HepG2 (cell line): Measurements from ENCODE around the gene FAM171A2. TPM values are rescaled to one million over a fixed set of nuclear protein-coding genes. Genes with fewer than 3 reads are reported as not detected.

Experiments
- ATAC-seq: fragments of 200-7000 bp; cut with Tn5 transposase; 3 replicates; pipeline ENCODE4 v1.9.1; 2020; ENCODE audit warnings: mild to moderate bottlenecking, moderate library complexity
- BruUV-seq: library from RNA; stranded (reverse); fragments of 400-500 nt; replicated peaks from 2 replicates; lab custom pipeline; 2021; lab: Mats Ljungman, UMichigan
- CTCF ChIA-PET: fragments of 300-600 bp; formaldehyde crosslinking; extraction: SDS; loops from one replicate; lab custom pipeline; 2021; ENCODE audit warnings: low total read pairs, inconsistent platforms, low intra/inter-chr PET ratio; lab: Yijun Ruan, JAX
- POLR2A ChIA-PET: fragments of 350-600 bp; sonication (Branson Sonifier 250); formaldehyde crosslinking; loops from one replicate; lab custom pipeline; 2020; ENCODE audit warnings: antibody characterized with exemption, inconsistent platforms; lab: Yijun Ruan, JAX
- DNase-seq: peaks from one replicate; pipeline ENCODE4 v3.0.0-alpha.2; 2015; ENCODE audit warnings: low spot score
- FAIRE-seq: peaks from 3 replicates; lab custom pipeline; 2011; peaks lifted over from hg19 to GRCh38; lab: Jason Lieb, UNC
- H2AFZ ChIP-seq: one replicate; pipeline ENCODE4 v1.6.1; 2011; ENCODE audit warnings: low read length, inconsistent platforms
- H3K27ac ChIP-seq: fragments of 300-600 bp; 3 replicates; pipeline ENCODE4 v1.8.0; 2011; ENCODE audit warnings: mixed run types, mild to moderate bottlenecking, mixed read lengths, low read length, inconsistent platforms; ENCODE audit not compliant: insufficient read depth; ENCODE audit errors: extremely low read length
- H3K27me3 ChIP-seq, 2 experiments: fragments of 200-600 bp in 1 of 2; 2 replicates in 1 of 2; 3 replicates in 1 of 2; pipeline versions ENCODE4 v1.6.0 to v1.8.0; 2011; ENCODE audit warnings: low read length in 2 of 2, mild to moderate bottlenecking in 2 of 2, moderate library complexity in 2 of 2, inconsistent platforms in 1 of 2; ENCODE audit not compliant: insufficient read depth in 2 of 2, control insufficient read depth in 1 of 2
- H3K36me3 ChIP-seq, 2 experiments: fragments of 200-600 bp in 1 of 2; replicated peaks in 1 of 2; 2 replicates in 1 of 2; 3 replicates in 1 of 2; pipeline versions ENCODE4 v1.5.1 to v1.8.0; 2011; ENCODE audit warnings: low read length in 2 of 2, inconsistent platforms in 1 of 2; ENCODE audit not compliant: insufficient read depth in 2 of 2, control insufficient read depth in 1 of 2
- H3K4me1 ChIP-seq: 2 replicates; pipeline ENCODE4 v1.5.1; 2012; ENCODE audit warnings: low read length, inconsistent platforms; ENCODE audit not compliant: insufficient read depth
- H3K4me2 ChIP-seq: 2 replicates; pipeline ENCODE4 v1.6.0; 2011; ENCODE audit warnings: low read depth, low read length, inconsistent platforms
- H3K4me3 ChIP-seq, 3 experiments: fragments of 200-600 bp in 1 of 3; sonication (generic), shearing (Covaris generic) in 1 of 3; replicated peaks in 1 of 3; 2 replicates each; pipeline ENCODE4 v1.5.1; 2011 to 2016; ENCODE audit warnings: low read length in 3 of 3, inconsistent platforms in 2 of 3, low read depth in 2 of 3, mild to moderate bottlenecking in 2 of 3, control low read depth in 1 of 3, mixed read lengths in 1 of 3; ENCODE audit not compliant: insufficient read depth in 1 of 3
- H3K79me2 ChIP-seq: one replicate; pipeline ENCODE4 v1.6.1; 2011; ENCODE audit warnings: low read length, inconsistent platforms; ENCODE audit not compliant: insufficient read depth
- H3K9ac ChIP-seq: 2 replicates; pipeline ENCODE4 v1.6.0; 2011; ENCODE audit warnings: mild to moderate bottlenecking, low read depth, low read length, inconsistent platforms; ENCODE audit not compliant: insufficient read depth
- H3K9me3 ChIP-seq: 2 replicates; pipeline ENCODE4 v1.5.1; 2012; ENCODE audit warnings: mild to moderate bottlenecking, low read length
- H4K20me1 ChIP-seq: 2 replicates; pipeline ENCODE4 v1.6.0; 2011; ENCODE audit warnings: inconsistent platforms, mild to moderate bottlenecking, low read length, moderate library complexity; ENCODE audit not compliant: insufficient read depth
- PHF5A ChIP-seq: IDR thresholded peaks from one replicate; pipeline ENCODE4 v1.6.1; 2018; ENCODE audit warnings: low read depth, missing genetic modification reagents; ENCODE audit not compliant: unreplicated experiment
- WIZ ChIP-seq: sonication (generic); formaldehyde crosslinking; IDR thresholded peaks from 2 replicates; pipeline ENCODE4 v1.5.1; 2020; ENCODE audit warnings: mild to moderate bottlenecking, missing genetic modification reagents
- ZNF670 ChIP-seq: sonication (generic); formaldehyde crosslinking; IDR thresholded peaks from 2 replicates; pipeline ENCODE4 v1.8.0; 2022; ENCODE audit warnings: mild to moderate bottlenecking, missing genetic modification reagents, borderline replicate concordance
- ZNF772 ChIP-seq: sonication (generic); formaldehyde crosslinking; IDR thresholded peaks from 2 replicates; pipeline ENCODE4 v1.5.0; 2020; ENCODE audit warnings: mild to moderate bottlenecking, missing genetic modification reagents
- WGBS: methylation state at CpG from one replicate; pipeline ENCODE4 v1.1.6; 2017; ENCODE audit warnings: low lambda C conversion rate; 5-methylcytosine and 5-hydroxymethylcytosine counted together
- in situ Hi-C: cut with HindIII; loops from 2 replicates; pipeline ENCODE4 v1.10.0; 2017; ENCODE audit warnings: low pct_unique_long_range_greater_than_20kb; ENCODE audit not compliant: extremely low pct_ligation_motif_present
- intact Hi-C: fragments of 100-400 bp; cut with micrococcal nuclease; formaldehyde crosslinking; loops from one replicate; pipeline ENCODE4 v1.10.0; 2022; ENCODE audit not compliant: unreplicated experiment
- polyA plus RNA-seq, 8 experiments: library from polyadenylated mRNA; depleted of rRNA in 3 of 8; stranded (reverse) in 7 of 8; unstranded in 1 of 8; fragments of >200 nt; fragmentation: Illumina TruSeq in 4 of 8; extraction: Trizol in 4 of 8; gene quantifications; 2 replicates each; pipeline versions ENCODE4 v1.2.1 to v1.2.3, GENCODE V29; 2011 to 2016; ENCODE audit warnings: low read depth in 4 of 8, missing spikeins in 1 of 8, mixed read lengths in 1 of 8; ENCODE audit not compliant: insufficient read depth in 1 of 8
- total RNA-seq, 5 experiments: library from RNA; depleted of rRNA; stranded (reverse); fragments of >200 nt; fragmentation: Illumina TruSeq; extraction: Trizol; gene quantifications; 2 replicates each; pipeline ENCODE4 v1.2.3, GENCODE V29; 2016; ENCODE audit warnings: low read depth in 1 of 5
- TF ChIP-seq, protein P1 (sequence below): sonication (generic); formaldehyde crosslinking; IDR thresholded peaks from 2 replicates; pipeline ENCODE4 v1.4.0; 2020; ENCODE audit warnings: mild to moderate bottlenecking, missing genetic modification reagents
- TF ChIP-seq, protein P2 (sequence below): sonication (generic); formaldehyde crosslinking; IDR thresholded peaks from 2 replicates; pipeline ENCODE4 v1.4.0; 2020; ENCODE audit warnings: mild to moderate bottlenecking, missing genetic modification reagents
- TF ChIP-seq, protein P3 (sequence below): sonication (generic); formaldehyde crosslinking; IDR thresholded peaks from 2 replicates; pipeline ENCODE4 v1.8.0; 2022; ENCODE audit warnings: missing genetic modification reagents, mild to moderate bottlenecking, inconsistent platforms, borderline replicate concordance

The FAM171A2 gene
- total and polyA plus RNA-seq, 2 of the 13 experiments (the other 11 are each of a cell fraction or from before 2014, with no cell fraction given): 1.8 to 3.6 TPM

GRCh38 chr17:44358066-44358465 is 5.6 kb downstream of the FAM171A2 start:
- Histone ChIP-seq H3K4me2 (no peak overlapping the region), H3K27ac (no peak overlapping the region), H3K79me2 (no peaks in the 10 kb centered on the region), H3K9ac (no peak overlapping the region), H3K9me3 (no peaks in the 10 kb centered on the region), H3K4me3 (no peak overlapping the region), H4K20me1 (no peaks in the 10 kb centered on the region), H3K36me3 (peaks cover 0 to under 1% of the 10 kb centered on the region in 2 experiments; a peak in 1 of 5 replicates), H3K27me3 (peaks cover 8 to 16% of the 10 kb centered on the region in 2 experiments; a peak in 3 of 5 replicates), H2AFZ (no peak overlapping the region), H3K4me1 (peaks cover 34% of the 10 kb centered on the region)
- BruUV-seq: no TSS peak
- FAIRE-seq (no peak), ATAC-seq (no peak), DNase-seq (no peak)
- whole genome bisulfite sequencing: 60% methylated on average over 9 of the region's 9 CpGs
- intact Hi-C loops: loop anchor here (10.0 kb wide), 1 partner anchor 167 kb away; no protein-coding TSS in a partner anchor
- CTCF ChIA-PET: no interaction called here
- TF ChIP-seq, protein P1, sequence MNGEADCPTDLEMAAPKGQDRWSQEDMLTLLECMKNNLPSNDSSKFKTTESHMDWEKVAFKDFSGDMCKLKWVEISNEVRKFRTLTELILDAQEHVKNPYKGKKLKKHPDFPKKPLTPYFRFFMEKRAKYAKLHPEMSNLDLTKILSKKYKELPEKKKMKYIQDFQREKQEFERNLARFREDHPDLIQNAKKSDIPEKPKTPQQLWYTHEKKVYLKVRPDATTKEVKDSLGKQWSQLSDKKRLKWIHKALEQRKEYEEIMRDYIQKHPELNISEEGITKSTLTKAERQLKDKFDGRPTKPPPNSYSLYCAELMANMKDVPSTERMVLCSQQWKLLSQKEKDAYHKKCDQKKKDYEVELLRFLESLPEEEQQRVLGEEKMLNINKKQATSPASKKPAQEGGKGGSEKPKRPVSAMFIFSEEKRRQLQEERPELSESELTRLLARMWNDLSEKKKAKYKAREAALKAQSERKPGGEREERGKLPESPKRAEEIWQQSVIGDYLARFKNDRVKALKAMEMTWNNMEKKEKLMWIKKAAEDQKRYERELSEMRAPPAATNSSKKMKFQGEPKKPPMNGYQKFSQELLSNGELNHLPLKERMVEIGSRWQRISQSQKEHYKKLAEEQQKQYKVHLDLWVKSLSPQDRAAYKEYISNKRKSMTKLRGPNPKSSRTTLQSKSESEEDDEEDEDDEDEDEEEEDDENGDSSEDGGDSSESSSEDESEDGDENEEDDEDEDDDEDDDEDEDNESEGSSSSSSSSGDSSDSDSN (CRISPR knock-in tag): no peak
- TF ChIP-seq, protein P2, sequence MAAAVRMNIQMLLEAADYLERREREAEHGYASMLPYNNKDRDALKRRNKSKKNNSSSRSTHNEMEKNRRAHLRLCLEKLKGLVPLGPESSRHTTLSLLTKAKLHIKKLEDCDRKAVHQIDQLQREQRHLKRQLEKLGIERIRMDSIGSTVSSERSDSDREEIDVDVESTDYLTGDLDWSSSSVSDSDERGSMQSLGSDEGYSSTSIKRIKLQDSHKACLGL (CRISPR knock-in tag): 0 out of 2 replicates have a peak, but pooled peaks have one; percentile 20
- TF ChIP-seq, protein P3, sequence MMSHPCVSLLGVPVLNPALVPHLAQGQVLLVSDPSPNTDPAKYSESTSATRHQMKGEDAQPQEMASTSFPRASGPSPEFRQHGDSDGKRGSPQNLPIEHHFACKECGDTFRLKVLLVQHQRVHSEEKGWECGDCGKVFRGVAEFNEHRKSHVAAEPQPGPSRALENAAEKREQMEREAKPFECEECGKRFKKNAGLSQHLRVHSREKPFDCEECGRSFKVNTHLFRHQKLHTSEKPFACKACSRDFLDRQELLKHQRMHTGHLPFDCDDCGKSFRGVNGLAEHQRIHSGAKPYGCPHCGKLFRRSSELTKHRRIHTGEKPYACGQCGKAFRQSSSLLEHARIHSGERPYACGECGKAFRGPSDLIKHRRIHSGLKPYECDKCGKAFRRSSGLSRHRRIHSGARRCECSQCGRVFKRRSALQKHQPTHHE (CRISPR knock-in tag): no peak
- TF ChIP-seq WIZ (CRISPR knock-in tag): no peak
- no peak for TF ChIP-seq ZNF670 (CRISPR knock-in tag)
- TF ChIP-seq ZNF772 (CRISPR knock-in tag): no peak
- TF ChIP-seq PHF5A (CRISPR knock-in tag): no peak
- POLR2A ChIA-PET: interaction anchor here (0.8 to 4.8 kb wide), 4 partner anchors 12 to 172 kb away, joined by 3 to 24 read pairs (median 3); partner anchors contain the start of genes GRN and TMUB2
- in situ Hi-C loops: no loop called here
